HG03439 (cell line): ENCODE data around the gene PPM1G.
"Not testable (repeated sequence)": the region's sequence is repeated elsewhere in the genome, so short reads cannot be mapped to it uniquely, and the experiment has no call there.

Experiments used
- ATAC-seq: cut with Tn5 transposase; IDR thresholded peaks from one replicate; pipeline ENCODE4 v1.9.1; 2021; ENCODE audit warnings: mild to moderate bottlenecking, moderate library complexity; ENCODE audit not compliant: unreplicated experiment

Gene PPM1G

GRCh38 chr2:27409321-27410073, at the start of gene PPM1G:
PPM1G (minus strand) TSS chr2:27409591; CDS start chr2:27409422, 169 bp downstream.
- peak; percentile 96 for ATAC-seq

- no peak for ATAC-seq
These were observed 44.6 kb upstream of the PPM1G start for GRCh38 chr2:27453968-27454367.

GRCh38 chr2:27451095-27451494, 41.7 kb upstream of the PPM1G start:
- ATAC-seq = no peak

DNA sequence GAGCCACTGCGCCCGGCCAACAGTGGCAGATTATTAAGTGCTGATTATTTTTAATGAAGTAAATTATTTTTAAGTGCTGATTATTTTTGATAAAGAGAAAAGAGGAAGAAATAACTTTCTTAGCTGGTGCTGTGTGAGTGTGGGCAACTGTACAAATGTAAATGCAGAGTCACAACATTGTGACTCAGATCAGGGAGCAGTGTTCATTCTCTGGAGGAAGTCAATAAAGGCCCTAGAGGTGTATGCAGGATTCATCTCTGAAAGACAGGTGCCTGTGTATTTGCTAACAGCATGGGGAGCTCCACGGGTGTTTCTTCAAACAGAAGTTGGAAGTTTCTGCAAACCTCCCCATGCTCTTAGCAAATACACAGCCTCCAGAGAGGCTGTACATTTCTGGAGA, 39.0 kb upstream of the PPM1G start:
- ATAC-seq = no peak

- ATAC-seq = no peak
These were observed 36.7 kb upstream of the PPM1G start for GRCh38 chr2:27446057-27446456.

- no peak for ATAC-seq
These were observed 36.2 kb upstream of the PPM1G start for GRCh38 chr2:27445615-27446014.

- no peak for ATAC-seq
These were observed 35.8 kb upstream of the PPM1G start for GRCh38 chr2:27445155-27445554.

- ATAC-seq = no peak
These were observed 33.5 kb upstream of the PPM1G start for GRCh38 chr2:27442920-27443282.

- no peak for ATAC-seq
These were observed 32.8 kb upstream of the PPM1G start, which contains the start of gene KRTCAP3 for GRCh38 chr2:27441958-27442919. KRTCAP3 (plus strand) TSS chr2:27442381; CDS start chr2:27442413, 32 bp downstream.

- ATAC-seq = no peak
These were observed 32.0 kb upstream of the PPM1G start for GRCh38 chr2:27441226-27441926.

DNA sequence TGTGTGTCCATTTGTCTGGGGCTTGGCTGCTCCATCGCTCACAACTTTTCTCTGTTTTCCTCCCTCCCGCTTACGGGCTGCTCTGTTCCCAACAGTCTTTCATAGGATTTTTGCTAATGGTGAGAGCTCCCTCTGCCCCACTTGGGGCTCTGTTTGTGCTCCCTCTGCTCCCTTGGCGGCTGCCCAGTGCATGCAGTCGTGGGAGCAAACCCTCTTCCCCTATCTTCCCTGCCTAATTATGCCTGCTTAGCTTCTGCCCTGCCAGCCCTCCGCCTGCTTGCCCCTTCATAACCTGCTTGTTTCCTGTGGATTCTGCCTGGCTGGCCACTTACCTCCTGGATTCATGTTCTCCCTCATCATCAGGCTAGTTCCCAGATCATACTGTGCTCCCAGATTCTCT, 26.2 kb upstream of the PPM1G start:
- no peak for ATAC-seq

DNA sequence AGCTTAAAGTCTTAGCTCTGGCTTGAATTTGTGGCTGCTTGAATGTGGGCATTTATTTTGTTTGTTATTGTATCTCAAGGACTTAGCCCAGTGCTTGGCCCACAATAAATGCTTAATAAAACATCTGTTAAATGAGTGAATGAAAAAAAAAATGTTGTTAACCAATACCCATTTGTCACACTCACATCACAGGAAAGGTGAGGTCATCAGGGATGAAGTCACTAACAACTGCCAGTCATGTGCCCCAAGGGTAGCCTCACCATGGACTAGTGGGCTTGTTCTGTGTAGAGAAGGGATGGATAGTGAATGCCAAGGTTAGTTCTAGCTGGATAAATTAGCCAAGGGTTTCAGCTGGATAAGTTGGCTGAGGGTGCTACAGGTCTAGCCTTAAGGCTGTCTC, 22.0 kb upstream of the PPM1G start:
- no peak for ATAC-seq

- ATAC-seq = peak; percentile 78
These were observed 19.7 kb upstream of the PPM1G start for GRCh38 chr2:27428978-27429541.

- ATAC-seq = peak; percentile 87
These were observed 19.0 kb upstream of the PPM1G start, which contains the start of gene NRBP1 for GRCh38 chr2:27428213-27428977. NRBP1 (plus strand) TSS chr2:27428631; CDS start chr2:27433274, 4,643 bp downstream.

DNA sequence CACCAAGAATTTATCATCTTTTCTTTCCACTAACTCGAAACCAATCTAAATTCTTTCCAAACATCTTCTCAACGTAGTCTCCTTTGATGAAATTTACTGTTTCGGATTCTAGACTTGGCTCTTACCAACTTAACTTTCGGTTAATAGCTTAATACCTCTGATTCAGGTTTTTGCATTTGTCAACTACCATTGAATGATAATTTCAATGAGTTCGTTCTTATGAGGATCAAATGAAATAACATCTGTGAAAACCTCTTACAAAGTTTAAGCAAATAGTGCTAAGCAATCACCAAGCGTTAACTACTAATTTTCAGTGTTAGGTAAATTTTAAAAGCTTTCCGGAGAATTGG, 18.4 kb upstream of the PPM1G start:
- ATAC-seq = no peak

DNA sequence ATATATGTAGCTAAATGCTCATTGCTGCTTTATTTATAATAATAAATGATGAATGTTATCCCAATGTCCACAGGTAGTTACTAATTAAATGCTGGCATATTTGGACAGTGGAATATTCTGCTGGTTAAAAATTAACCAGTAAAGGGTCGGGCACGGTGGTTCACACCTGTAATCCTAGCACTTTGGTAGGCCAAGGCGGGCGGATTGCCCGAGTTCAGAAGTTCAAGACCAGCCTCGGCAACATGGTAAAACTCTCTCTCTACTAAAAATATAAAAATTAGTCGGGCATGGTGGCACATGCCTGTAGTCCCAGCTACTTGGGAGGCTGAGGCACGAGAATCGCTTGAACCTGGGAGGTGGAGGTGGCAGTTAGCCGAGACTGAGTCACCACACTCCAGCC, 15.6 kb upstream of the PPM1G start:
- ATAC-seq = not testable (repeated sequence)

GRCh38 chr2:27422958-27423357, 13.6 kb upstream of the PPM1G start:
- ATAC-seq = no peak

DNA sequence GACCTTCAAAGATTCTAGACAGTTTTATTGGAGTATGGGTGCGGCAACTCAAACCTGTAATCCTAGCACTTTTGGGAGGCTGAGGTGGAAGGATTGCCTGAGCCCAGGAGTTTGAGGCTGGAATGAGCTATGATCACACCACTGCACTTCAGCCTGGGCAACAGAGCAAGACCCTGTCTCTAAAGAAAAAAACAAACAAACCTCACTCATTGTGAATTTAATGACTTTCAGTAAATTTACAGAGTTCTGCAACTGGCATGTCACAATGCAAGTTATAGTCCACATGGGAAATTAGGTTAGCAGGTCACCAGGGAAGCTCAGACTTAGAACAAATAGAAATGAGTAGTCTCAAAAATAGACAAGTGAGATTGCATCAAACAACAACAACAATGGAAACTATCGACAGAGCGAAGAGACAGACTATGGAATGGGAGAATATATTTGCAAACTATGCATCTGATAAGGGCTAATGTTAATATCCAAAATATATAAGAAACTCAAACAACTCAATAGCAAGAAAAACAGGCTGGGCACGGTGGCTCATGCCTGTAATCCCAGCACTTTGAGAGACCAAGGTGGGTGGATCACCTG, 12.4 kb upstream of the PPM1G start:
- ATAC-seq = no peak

- no peak for ATAC-seq
These were observed 11.6 kb upstream of the PPM1G start for GRCh38 chr2:27420996-27421395.

DNA sequence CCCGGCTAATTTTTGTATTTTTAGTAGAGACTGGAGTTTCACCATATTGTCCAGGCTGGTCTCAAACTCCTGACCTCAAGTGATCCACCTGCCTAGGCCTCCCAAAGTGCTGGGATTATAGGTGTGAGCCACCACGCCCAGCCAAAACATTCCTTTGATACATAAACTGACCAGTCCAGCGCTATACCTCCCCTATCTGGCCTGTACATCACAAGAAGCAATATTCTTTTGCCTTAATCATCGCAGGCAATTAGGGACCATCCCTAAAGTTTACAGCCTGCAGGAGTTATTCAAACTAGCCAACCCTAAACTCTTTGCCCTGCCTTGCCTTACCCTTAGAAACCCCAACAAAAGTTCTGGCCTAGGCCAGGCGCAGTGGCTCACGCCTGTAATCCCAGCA, 6.8 kb upstream of the PPM1G start:
- ATAC-seq = no peak
